K562 (cell line): ENCODE measurements around the gene ZSCAN26. TPM values are rescaled to one million over a fixed set of nuclear protein-coding genes. Genes with fewer than 3 reads are reported as not detected.
A peak's percentile ranks its signal among the peaks of the same experiment; 100 is the strongest.

Source experiments
- ATF1 ChIP-seq, 2 experiments: fragments of 450-650 bp in 1 of 2; IDR thresholded peaks; 2 replicates each; pipeline ENCODE4 v1.6.1; 2016; ENCODE audit warnings: missing compliant biosample characterization in 1 of 2, missing genetic modification characterization in 1 of 2
- CBX1 ChIP-seq: sonication (generic); IDR thresholded peaks from 2 replicates; pipeline ENCODE4 v1.6.1; 2016; ENCODE audit warnings: antibody characterized with exemption, low read depth, mild to moderate bottlenecking
- KDM5B ChIP-seq: fragments of 200-600 bp; sonication (generic); IDR thresholded peaks from 2 replicates; pipeline ENCODE4 v1.6.1; 2012; ENCODE audit warnings: low read depth, mild to moderate bottlenecking, moderate library complexity, low read length, control low read depth, inconsistent platforms; ENCODE audit not compliant: insufficient replicate concordance
- KLF13 ChIP-seq: fragments of 450-650 bp; IDR thresholded peaks from 2 replicates; pipeline ENCODE4 v1.6.1; 2016; ENCODE audit warnings: missing genetic modification characterization, low read depth, mild to moderate bottlenecking, missing compliant biosample characterization, moderate library complexity, borderline replicate concordance
- SNRNP70 ChIP-seq: fragments of 200-400 bp; formaldehyde crosslinking; optimal IDR thresholded peaks from 2 replicates; pipeline ENCODE3; 2017; ENCODE audit warnings: low read depth, low read length
- SREBF2 ChIP-seq: sonication (generic); formaldehyde crosslinking; IDR thresholded peaks from 2 replicates; pipeline ENCODE4 v1.4.0; 2020; ENCODE audit warnings: mild to moderate bottlenecking, missing genetic modification reagents
- TAF9B ChIP-seq: fragments of 450-650 bp; IDR thresholded peaks from 2 replicates; pipeline ENCODE4 v1.6.1; 2018; ENCODE audit warnings: mild to moderate bottlenecking; ENCODE audit not compliant: partially characterized antibody
- TCF7L2 ChIP-seq: fragments of 150-350 bp; IDR thresholded peaks from 2 replicates; pipeline ENCODE4 v1.6.1; 2016; ENCODE audit warnings: low read depth, mild to moderate bottlenecking, low read length, moderate library complexity
- TRIM28 ChIP-seq: fragments of 450-650 bp; IDR thresholded peaks from 2 replicates; pipeline ENCODE4 v1.6.1; 2017
- ZBTB7A ChIP-seq: IDR thresholded peaks from 2 replicates; pipeline ENCODE4 v1.6.1; 2011; ENCODE audit warnings: low read depth, mild to moderate bottlenecking, low read length, moderate library complexity, borderline replicate concordance; ENCODE audit not compliant: control insufficient read depth
- ZBTB8A ChIP-seq: fragments of 450-650 bp; IDR thresholded peaks from 2 replicates; pipeline ENCODE4 v1.6.1; 2018; ENCODE audit warnings: mild to moderate bottlenecking, moderate library complexity; ENCODE audit not compliant: partially characterized antibody
- polyA plus RNA-seq, 8 experiments: library from polyadenylated mRNA; depleted of rRNA in 4 of 8; stranded (reverse) in 5 of 8; unstranded in 3 of 8; fragments of >200 nt; fragmentation: Nextera tagmentation in 2 of 8; fragmentation: Illumina TruSeq in 1 of 8; extraction: Ambion mirVana in 2 of 8; extraction: Trizol in 1 of 8; gene quantifications; 2 replicates each; pipeline versions ENCODE4 v1.2.1 to v1.2.3, GENCODE V29; 2011 to 2014; ENCODE audit warnings: inconsistent platforms in 1 of 8, missing spikeins in 1 of 8
- total RNA-seq, 7 experiments: library from RNA; depleted of rRNA in 6 of 7; stranded (reverse); fragments of >200 nt in 6 of 7; fragmentation: Illumina TruSeq in 2 of 7; extraction: Trizol in 2 of 7; gene quantifications; 2 replicates each; pipeline versions ENCODE4 v1.2.1 to v1.2.3, GENCODE V29; 2011 to 2021; ENCODE audit warnings: low replicate concordance in 1 of 7
- TF ChIP-seq, protein P1 (sequence below): fragments of 200-600 bp; sonication (generic); IDR thresholded peaks from one replicate; pipeline ENCODE4 v1.6.1; 2012; ENCODE audit warnings: mild to moderate bottlenecking, low read depth, low read length, inconsistent platforms
- TF ChIP-seq, protein P2 (sequence below): fragments of 250-450 bp; sonication (Bioruptor Pico); IDR thresholded peaks from 2 replicates; pipeline ENCODE4 v1.8.0; 2021; ENCODE audit warnings: mild to moderate bottlenecking, moderate library complexity

ZSCAN26 gene
- total and polyA plus RNA-seq, 9 of the 15 experiments (the other 6 are each of a cell fraction or from before 2014, with no cell fraction given), result 5.9 to 14.2 (median 10.5) TPM

DNA sequence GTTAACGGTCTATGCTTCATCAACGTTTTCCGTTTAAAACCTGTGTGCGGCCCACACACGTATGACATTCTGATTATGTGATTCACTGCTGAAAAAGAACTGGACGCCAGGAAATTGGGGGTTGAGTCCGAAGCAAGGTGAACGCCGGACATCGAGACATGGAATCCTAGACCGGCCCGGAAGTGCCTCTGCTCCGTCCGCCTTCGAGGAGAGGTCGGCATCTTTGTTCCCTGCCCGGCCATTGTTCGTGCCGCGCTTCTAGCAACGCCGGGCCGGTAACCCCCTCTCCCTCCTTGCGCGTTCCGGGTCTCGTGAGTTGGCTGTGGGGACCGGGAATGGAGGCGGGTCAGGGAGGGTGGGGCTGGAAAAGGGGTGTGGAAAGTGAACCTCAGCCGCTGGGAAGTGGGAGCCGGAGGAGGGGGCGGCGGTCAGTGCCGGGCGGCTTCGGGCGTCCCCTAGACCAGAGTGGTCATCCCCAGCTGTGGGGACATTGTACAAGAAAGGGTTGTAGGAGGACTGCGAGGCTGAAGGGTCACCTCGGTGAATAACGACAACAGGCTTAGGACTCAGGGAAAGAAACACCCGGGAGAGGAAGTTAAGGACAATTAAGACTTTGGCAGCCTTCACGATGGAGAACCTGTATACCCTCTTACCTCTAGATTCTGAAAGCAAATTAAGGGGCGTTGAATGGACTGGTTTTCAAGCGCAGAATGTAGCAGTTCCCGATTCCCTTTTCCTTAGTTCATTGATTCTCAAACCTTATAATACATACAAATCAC is 41.7 kb upstream of the ZSCAN26 start, which contains the start of gene ZSCAN9 (continued):
- TF ChIP-seq, protein P1, sequence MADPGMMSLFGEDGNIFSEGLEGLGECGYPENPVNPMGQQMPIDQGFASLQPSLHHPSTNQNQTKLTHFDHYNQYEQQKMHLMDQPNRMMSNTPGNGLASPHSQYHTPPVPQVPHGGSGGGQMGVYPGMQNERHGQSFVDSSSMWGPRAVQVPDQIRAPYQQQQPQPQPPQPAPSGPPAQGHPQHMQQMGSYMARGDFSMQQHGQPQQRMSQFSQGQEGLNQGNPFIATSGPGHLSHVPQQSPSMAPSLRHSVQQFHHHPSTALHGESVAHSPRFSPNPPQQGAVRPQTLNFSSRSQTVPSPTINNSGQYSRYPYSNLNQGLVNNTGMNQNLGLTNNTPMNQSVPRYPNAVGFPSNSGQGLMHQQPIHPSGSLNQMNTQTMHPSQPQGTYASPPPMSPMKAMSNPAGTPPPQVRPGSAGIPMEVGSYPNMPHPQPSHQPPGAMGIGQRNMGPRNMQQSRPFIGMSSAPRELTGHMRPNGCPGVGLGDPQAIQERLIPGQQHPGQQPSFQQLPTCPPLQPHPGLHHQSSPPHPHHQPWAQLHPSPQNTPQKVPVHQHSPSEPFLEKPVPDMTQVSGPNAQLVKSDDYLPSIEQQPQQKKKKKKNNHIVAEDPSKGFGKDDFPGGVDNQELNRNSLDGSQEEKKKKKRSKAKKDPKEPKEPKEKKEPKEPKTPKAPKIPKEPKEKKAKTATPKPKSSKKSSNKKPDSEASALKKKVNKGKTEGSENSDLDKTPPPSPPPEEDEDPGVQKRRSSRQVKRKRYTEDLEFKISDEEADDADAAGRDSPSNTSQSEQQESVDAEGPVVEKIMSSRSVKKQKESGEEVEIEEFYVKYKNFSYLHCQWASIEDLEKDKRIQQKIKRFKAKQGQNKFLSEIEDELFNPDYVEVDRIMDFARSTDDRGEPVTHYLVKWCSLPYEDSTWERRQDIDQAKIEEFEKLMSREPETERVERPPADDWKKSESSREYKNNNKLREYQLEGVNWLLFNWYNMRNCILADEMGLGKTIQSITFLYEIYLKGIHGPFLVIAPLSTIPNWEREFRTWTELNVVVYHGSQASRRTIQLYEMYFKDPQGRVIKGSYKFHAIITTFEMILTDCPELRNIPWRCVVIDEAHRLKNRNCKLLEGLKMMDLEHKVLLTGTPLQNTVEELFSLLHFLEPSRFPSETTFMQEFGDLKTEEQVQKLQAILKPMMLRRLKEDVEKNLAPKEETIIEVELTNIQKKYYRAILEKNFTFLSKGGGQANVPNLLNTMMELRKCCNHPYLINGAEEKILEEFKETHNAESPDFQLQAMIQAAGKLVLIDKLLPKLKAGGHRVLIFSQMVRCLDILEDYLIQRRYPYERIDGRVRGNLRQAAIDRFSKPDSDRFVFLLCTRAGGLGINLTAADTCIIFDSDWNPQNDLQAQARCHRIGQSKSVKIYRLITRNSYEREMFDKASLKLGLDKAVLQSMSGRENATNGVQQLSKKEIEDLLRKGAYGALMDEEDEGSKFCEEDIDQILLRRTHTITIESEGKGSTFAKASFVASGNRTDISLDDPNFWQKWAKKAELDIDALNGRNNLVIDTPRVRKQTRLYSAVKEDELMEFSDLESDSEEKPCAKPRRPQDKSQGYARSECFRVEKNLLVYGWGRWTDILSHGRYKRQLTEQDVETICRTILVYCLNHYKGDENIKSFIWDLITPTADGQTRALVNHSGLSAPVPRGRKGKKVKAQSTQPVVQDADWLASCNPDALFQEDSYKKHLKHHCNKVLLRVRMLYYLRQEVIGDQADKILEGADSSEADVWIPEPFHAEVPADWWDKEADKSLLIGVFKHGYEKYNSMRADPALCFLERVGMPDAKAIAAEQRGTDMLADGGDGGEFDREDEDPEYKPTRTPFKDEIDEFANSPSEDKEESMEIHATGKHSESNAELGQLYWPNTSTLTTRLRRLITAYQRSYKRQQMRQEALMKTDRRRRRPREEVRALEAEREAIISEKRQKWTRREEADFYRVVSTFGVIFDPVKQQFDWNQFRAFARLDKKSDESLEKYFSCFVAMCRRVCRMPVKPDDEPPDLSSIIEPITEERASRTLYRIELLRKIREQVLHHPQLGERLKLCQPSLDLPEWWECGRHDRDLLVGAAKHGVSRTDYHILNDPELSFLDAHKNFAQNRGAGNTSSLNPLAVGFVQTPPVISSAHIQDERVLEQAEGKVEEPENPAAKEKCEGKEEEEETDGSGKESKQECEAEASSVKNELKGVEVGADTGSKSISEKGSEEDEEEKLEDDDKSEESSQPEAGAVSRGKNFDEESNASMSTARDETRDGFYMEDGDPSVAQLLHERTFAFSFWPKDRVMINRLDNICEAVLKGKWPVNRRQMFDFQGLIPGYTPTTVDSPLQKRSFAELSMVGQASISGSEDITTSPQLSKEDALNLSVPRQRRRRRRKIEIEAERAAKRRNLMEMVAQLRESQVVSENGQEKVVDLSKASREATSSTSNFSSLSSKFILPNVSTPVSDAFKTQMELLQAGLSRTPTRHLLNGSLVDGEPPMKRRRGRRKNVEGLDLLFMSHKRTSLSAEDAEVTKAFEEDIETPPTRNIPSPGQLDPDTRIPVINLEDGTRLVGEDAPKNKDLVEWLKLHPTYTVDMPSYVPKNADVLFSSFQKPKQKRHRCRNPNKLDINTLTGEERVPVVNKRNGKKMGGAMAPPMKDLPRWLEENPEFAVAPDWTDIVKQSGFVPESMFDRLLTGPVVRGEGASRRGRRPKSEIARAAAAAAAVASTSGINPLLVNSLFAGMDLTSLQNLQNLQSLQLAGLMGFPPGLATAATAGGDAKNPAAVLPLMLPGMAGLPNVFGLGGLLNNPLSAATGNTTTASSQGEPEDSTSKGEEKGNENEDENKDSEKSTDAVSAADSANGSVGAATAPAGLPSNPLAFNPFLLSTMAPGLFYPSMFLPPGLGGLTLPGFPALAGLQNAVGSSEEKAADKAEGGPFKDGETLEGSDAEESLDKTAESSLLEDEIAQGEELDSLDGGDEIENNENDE, result no peak
- 0 out of 2 replicates have a peak, but pooled peaks have one; percentile 65 for TF ChIP-seq KLF13 (tag)
- TF ChIP-seq KDM5B, result peak; percentile 88
- no peak for TF ChIP-seq SNRNP70
- TF ChIP-seq, protein P2, sequence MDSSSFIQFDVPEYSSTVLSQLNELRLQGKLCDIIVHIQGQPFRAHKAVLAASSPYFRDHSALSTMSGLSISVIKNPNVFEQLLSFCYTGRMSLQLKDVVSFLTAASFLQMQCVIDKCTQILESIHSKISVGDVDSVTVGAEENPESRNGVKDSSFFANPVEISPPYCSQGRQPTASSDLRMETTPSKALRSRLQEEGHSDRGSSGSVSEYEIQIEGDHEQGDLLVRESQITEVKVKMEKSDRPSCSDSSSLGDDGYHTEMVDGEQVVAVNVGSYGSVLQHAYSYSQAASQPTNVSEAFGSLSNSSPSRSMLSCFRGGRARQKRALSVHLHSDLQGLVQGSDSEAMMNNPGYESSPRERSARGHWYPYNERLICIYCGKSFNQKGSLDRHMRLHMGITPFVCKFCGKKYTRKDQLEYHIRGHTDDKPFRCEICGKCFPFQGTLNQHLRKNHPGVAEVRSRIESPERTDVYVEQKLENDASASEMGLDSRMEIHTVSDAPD (CRISPR knock-in tag), result no peak
- no peak; the same call in 1 of the 2 replicates for TF ChIP-seq TCF7L2
- TF ChIP-seq CBX1, result 0 out of 2 replicates have a peak, but pooled peaks have one; percentile 60
- TF ChIP-seq ZBTB7A, result peak; percentile 68
- no peak for TF ChIP-seq ZBTB8A
- TF ChIP-seq SREBF2 (CRISPR knock-in tag), result no peak
- no peak for TF ChIP-seq TRIM28
- no peak for TF ChIP-seq ATF1 (CRISPR knock-in tag; IDR thresholded peaks at IDR 0.05)
- TF ChIP-seq ATF1 (tag; IDR thresholded peaks at IDR 0.05), result peak; percentile 76
- TF ChIP-seq TAF9B, result peak; percentile 97
